Spleen (tissue), 11 donors: ENCODE results near the gene GET4. TPM values are rescaled to one million over a fixed set of nuclear protein-coding genes. Genes with fewer than 3 reads are reported as not detected.
A peak's percentile ranks its signal among the peaks of the same experiment; 100 is the strongest.

Experiments
- DNase-seq: peaks from one replicate; pipeline ENCODE4 v3.0.0-alpha.2; 2020
- H3K27ac ChIP-seq, 8 donors: fragments of 200-600 bp; sonication (generic) in 7 of 8; 1 replicate in 4 of 8; 2 replicates in 4 of 8; pipeline versions ENCODE4 v1.5.0 to v1.8.0; 2016 to 2021; ENCODE audit warnings: inconsistent platforms in 4 of 8, mild to moderate bottlenecking in 4 of 8, moderate library complexity in 1 of 8
- H3K27me3 ChIP-seq, 7 donors: fragments of 200-600 bp; sonication (generic) in 6 of 7; replicated peaks in 1 of 7; 1 replicate in 4 of 7; 2 replicates in 3 of 7; pipeline versions ENCODE4 v1.5.0 to v1.8.0; 2016 to 2021; ENCODE audit warnings: inconsistent platforms in 3 of 7, mild to moderate bottlenecking in 1 of 7
- H3K36me3 ChIP-seq, 6 donors: fragments of 200-600 bp; sonication (generic) in 5 of 6; 1 replicate in 4 of 6; 2 replicates in 2 of 6; pipeline versions ENCODE4 v1.5.0 to v1.8.0; 2016 to 2021; ENCODE audit warnings: inconsistent platforms in 2 of 6
- H3K4me1 ChIP-seq, 6 donors: fragments of 200-600 bp; sonication (generic) in 5 of 6; 1 replicate in 3 of 6; 2 replicates in 3 of 6; pipeline versions ENCODE4 v1.5.0 to v1.8.0; 2016 to 2021; ENCODE audit warnings: inconsistent platforms in 3 of 6
- H3K4me3 ChIP-seq, 8 donors: fragments of 200-600 bp; sonication (generic) in 7 of 8; 1 replicate in 4 of 8; 2 replicates in 4 of 8; pipeline versions ENCODE4 v1.5.0 to v1.8.0; 2016 to 2021; ENCODE audit warnings: inconsistent platforms in 4 of 8, mild to moderate bottlenecking in 4 of 8, moderate library complexity in 2 of 8
- H3K9me3 ChIP-seq, 8 donors: fragments of 200-600 bp; sonication (generic) in 7 of 8; 1 replicate in 4 of 8; 2 replicates in 4 of 8; pipeline versions ENCODE4 v1.5.0 to v1.8.0; 2016 to 2021; ENCODE audit warnings: inconsistent platforms in 4 of 8
- CTCF ChIP-seq, 11 experiments: fragments of 200-600 bp in 7 of 11; fragments of 450-650 bp in 4 of 11; sonication (generic) in 4 of 11; IDR thresholded peaks in 8 of 11; conservative IDR thresholded peaks in 3 of 11; 1 replicate in 7 of 11; 2 replicates in 4 of 11; pipeline versions ENCODE4 v1.4.0 to v1.8.0; 2016 to 2021; ENCODE audit warnings: antibody characterized with exemption in 11 of 11, inconsistent platforms in 4 of 11, mild to moderate bottlenecking in 1 of 11
- POLR2A ChIP-seq, 3 donors: fragments of 450-650 bp; IDR thresholded peaks; one replicate each; pipeline ENCODE4 v1.5.1; 2017; ENCODE audit warnings: antibody characterized with exemption in 3 of 3, mild to moderate bottlenecking in 1 of 3
- POLR2AphosphoS5 ChIP-seq, 3 donors: sonication (generic); formaldehyde crosslinking; IDR thresholded peaks; one replicate each; pipeline ENCODE4 v1.5.1; 2017; ENCODE audit warnings: antibody characterized with exemption in 3 of 3
- WGBS, 5 donors: extraction: QIAGEN DNeasy Blood & Tissue Kit in 3 of 5; methylation state at CpG; one replicate each; pipeline versions ENCODE4 v1.1.5 to v1.1.7; 2013 to 2018; 5-methylcytosine and 5-hydroxymethylcytosine counted together
- intact Hi-C: fragments of 100-400 bp; cut with DNase I; formaldehyde crosslinking; loops from one replicate; pipeline ENCODE4 v1.15.0; 2023; ENCODE audit warnings: low total_unique reads
- polyA plus RNA-seq, 3 donors: library from polyadenylated mRNA; stranded (reverse); fragments of 200-250 nt; gene quantifications; one replicate each; pipeline ENCODE4 v1.2.1, GENCODE V29; 2013
- total RNA-seq, 7 donors: library from RNA; depleted of rRNA in 3 of 7; stranded (reverse); fragments of >200 nt in 3 of 7; fragmentation: NEBNext Ultra II Directional in 4 of 7; extraction: Animal tissue kit (Norgen Biotek cat#: 25700) in 4 of 7; gene quantifications; one replicate each; pipeline versions ENCODE4 v1.1.0 to v1.2.1, GENCODE V29; 2016 to 2021
- donor health status: healthy with polysubstance abuse.
- donor health status: DM: no; HTN: no; CAD: no; lungs with moderate emphysema.
- donor health status: DM: no; HTN: no; CAD: no.
- donor health status: Bipolar disorder and iron deficiency.
- donor health status: healthy.
- donor health status: DM: no; HTN: no; CAD: no.
- donor health status: DM: yes; HTN: yes; CAD: no.

The GET4 gene
- total and polyA plus RNA-seq, 10 donors, result 25.4 to 63.0 (median 36.1) TPM

GRCh38 chr7:851204-851603 lies 25.1 kb upstream of the GET4 start:
- no peaks in the 10 kb centered on the region for H3K9me3 ChIP-seq
- DNase-seq, result no peak
- no peaks in the 10 kb centered on the region for H3K4me1 ChIP-seq
- H3K4me3 ChIP-seq, result no peak overlapping the region
- H3K36me3 ChIP-seq, result peaks cover 8 to 85% (median 72%) of the 10 kb centered on the region in 6 donors
- WGBS, 5 donors, result 88 to 95% (median 91%) methylated on average over 14 of the region's 14 CpGs
- H3K27ac ChIP-seq, result no peak overlapping the region
- no peak for TF ChIP-seq POLR2AphosphoS5 (IDR thresholded peaks at IDR 0.05)
- intact Hi-C loops, result no loop called here
- no peaks in the 10 kb centered on the region for H3K27me3 ChIP-seq

- no peak overlapping the region for H3K4me3 ChIP-seq
- H3K36me3 ChIP-seq, result peaks cover 10 to 100% (median 94%) of the 10 kb centered on the region in 6 donors
- no peak for DNase-seq
- no peaks in the 10 kb centered on the region for H3K4me1 ChIP-seq
- H3K9me3 ChIP-seq, result no peaks in the 10 kb centered on the region
- no peak overlapping the region for H3K27ac ChIP-seq
- 86 to 93% (median 90%) methylated on average over 31 to 33 of the region's 33 CpGs for WGBS, 5 donors
- no peaks in the 10 kb centered on the region for H3K27me3 ChIP-seq
- intact Hi-C loops, result no loop called here
- TF ChIP-seq POLR2AphosphoS5 (IDR thresholded peaks at IDR 0.05) (peak in 1 of 3 donors; percentile 4), CTCF (IDR thresholded peaks at IDR 0.05 in 8 of 11, conservative IDR thresholded peaks at IDR 0.05 in 3 of 11) (no peak)
These were observed 22.8 kb upstream of the GET4 start for GRCh38 chr7:853366-854117.

GRCh38 chr7:854118-854775 lies 22.1 kb upstream of the GET4 start:
- H3K4me1 ChIP-seq, result no peaks in the 10 kb centered on the region
- TF ChIP-seq POLR2AphosphoS5 (IDR thresholded peaks at IDR 0.05) (peak in 1 of 3 donors; percentile 20), CTCF (IDR thresholded peaks at IDR 0.05 in 8 of 11, conservative IDR thresholded peaks at IDR 0.05 in 3 of 11) (no peak), POLR2A (IDR thresholded peaks at IDR 0.05) (no peak)
- H3K27me3 ChIP-seq, result no peaks in the 10 kb centered on the region
- no peak overlapping the region for H3K27ac ChIP-seq
- H3K36me3 ChIP-seq, result peaks cover 12 to 100% (median 95%) of the 10 kb centered on the region in 6 donors
- H3K9me3 ChIP-seq, result no peaks in the 10 kb centered on the region
- no peak overlapping the region for H3K4me3 ChIP-seq
- 93 to 97% (median 96%) methylated on average over 27 to 32 of the region's 32 CpGs for WGBS, 5 donors
- intact Hi-C loops, result no loop called here
- DNase-seq, result no peak

GRCh38 chr7:855686-856369 lies 20.5 kb upstream of the GET4 start:
- DNase-seq, result no peak
- no peak overlapping the region for H3K4me3 ChIP-seq
- intact Hi-C loops, result loop anchor here (5.0 kb wide), 1 partner anchor 539 kb away; no protein-coding TSS in a partner anchor
- no peaks in the 10 kb centered on the region for H3K27me3 ChIP-seq
- H3K4me1 ChIP-seq, result no peaks in the 10 kb centered on the region
- H3K9me3 ChIP-seq, result no peaks in the 10 kb centered on the region
- no peak overlapping the region for H3K27ac ChIP-seq
- TF ChIP-seq CTCF (IDR thresholded peaks at IDR 0.05 in 8 of 11, conservative IDR thresholded peaks at IDR 0.05 in 3 of 11) (no peak), POLR2AphosphoS5 (IDR thresholded peaks at IDR 0.05) (no peak), POLR2A (IDR thresholded peaks at IDR 0.05) (no peak)
- whole genome bisulfite sequencing, 5 donors, result 93 to 97% (median 95%) methylated on average over 15 to 29 of the region's 29 CpGs
- peaks cover 12 to 100% (median 97%) of the 10 kb centered on the region in 6 donors for H3K36me3 ChIP-seq
